DOHH2 (cell line): ENCODE results near the gene BPIFA1.

Experiments used
- CTCF ChIP-seq: fragments of 200-600 bp; sonication (generic); IDR thresholded peaks from one replicate; pipeline ENCODE4 v1.5.1; 2014; ENCODE audit warnings: antibody characterized with exemption, mild to moderate bottlenecking, low read depth, low read length; ENCODE audit not compliant: poor library complexity, severe bottlenecking
- EZH2phosphoT487 ChIP-seq: fragments of 200-600 bp; sonication (generic); IDR thresholded peaks from 2 replicates; pipeline ENCODE4 v1.6.1; 2017; ENCODE audit warnings: borderline replicate concordance, mild to moderate bottlenecking, antibody characterized with exemption, low read length, moderate library complexity, mixed read lengths

- TF ChIP-seq CTCF (no peak), EZH2phosphoT487 (no peak)
Measured at GRCh38 chr20:33281550-33282146, 45.9 kb downstream of the BPIFA1 start.
